ENCODE data around the gene MAB21L4.
A peak's percentile ranks its signal among the peaks of the same experiment; 100 is the strongest.

The MAB21L4 gene

GRCh38 chr2:240898108-240898730, 2.3 kb upstream of the MAB21L4 start:
- no peak for DNase-seq (ENCODE audit: extremely low read depth in 1 of 2, low read depth in 1 of 2)

- no peak for DNase-seq (ENCODE audit: extremely low read depth in 1 of 2, low read depth in 1 of 2)
These were observed 1.1 kb upstream of the MAB21L4 start for GRCh38 chr2:240896871-240897692.

DNA sequence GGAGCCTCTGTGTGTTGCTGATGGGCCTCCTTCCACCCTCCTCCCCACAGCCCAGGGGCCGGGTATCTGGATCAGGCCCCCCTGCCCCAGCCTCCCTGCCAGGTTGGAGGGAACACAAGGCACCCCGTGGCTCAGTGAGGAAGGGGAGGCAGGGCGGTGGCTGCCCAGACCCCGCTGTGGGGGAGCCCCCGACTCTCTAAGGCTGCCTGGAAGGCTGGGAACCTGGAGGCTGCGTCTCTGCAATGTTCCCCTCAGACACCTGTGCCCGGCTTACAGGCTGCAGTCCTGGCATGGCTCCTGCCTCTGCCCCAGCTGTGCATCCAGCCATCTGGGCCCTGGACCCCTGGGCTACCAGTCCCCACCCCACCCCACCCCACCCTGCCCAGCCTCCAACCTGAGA, 438 bp upstream of the MAB21L4 start:
- no peak for DNase-seq (ENCODE audit: extremely low read depth in 1 of 2, low read depth in 1 of 2)

DNA sequence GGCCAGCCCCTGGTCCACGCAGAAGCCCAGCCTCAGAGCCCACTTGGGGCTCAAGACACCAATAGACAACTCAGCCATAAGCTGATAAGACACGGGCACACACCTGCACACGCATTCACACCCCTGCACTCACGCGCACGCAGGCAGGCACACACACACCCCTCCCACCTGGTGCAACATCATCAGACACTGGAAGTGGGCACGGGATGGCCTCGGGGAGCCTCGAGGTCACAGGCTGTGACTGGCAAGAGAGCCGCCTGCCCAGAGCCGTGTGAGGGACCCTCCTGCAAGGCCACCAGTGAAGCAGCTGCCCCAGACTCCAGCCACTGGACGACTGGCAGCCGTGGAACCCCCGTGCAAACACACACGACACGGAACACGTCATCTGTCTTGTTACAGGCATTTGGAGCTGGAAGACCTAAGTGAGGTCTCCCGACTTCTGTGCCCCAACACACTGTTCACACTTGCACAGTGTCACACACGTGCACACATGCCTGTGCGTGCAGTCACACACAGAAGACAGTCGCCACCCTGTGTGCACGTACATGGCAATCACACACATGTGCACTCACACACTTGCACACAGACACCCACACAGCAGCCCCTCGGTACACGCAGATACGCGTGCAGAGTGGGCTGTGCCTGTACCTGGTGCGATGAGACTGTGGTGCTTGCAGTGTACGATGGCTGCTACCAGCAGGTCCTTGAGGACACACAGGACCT, 959 bp downstream of the MAB21L4 start:
- DNase-seq (ENCODE audit: extremely low read depth in 1 of 2, low read depth in 1 of 2): no peak

- DNase-seq (ENCODE audit: extremely low read depth in 1 of 2, low read depth in 1 of 2): no peak
These were observed 1.9 kb downstream of the MAB21L4 start for GRCh38 chr2:240894006-240894405.

GRCh38 chr2:240893363-240893844, 2.6 kb downstream of the MAB21L4 start:
- DNase-seq (ENCODE audit: extremely low read depth in 1 of 2, low read depth in 1 of 2): peak in 1 of 2 donors; percentile 20

- no peak for DNase-seq (ENCODE audit: extremely low read depth in 1 of 2, low read depth in 1 of 2)
These were observed 3.0 kb downstream of the MAB21L4 start for GRCh38 chr2:240892925-240893324.

DNA sequence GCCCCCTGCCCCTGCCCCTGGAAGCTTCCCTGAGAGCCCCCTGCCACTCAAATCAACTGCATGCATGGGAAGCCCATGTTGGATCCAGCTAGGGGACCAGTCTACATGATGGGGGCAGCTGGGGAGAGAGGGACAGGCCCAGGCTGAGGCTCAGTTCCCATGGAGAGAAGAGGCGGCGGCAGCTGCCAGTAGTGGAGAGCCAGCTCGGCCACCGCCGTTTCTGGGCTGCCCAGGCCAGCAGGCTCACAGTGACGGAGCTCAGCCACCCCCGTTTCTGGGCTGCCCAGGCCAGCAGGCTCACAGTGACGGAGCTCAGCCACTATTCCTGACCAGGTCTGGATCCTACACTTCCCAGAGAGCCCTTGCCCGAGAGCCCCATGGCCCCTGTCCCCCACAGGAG, 3.6 kb downstream of the MAB21L4 start:
- DNase-seq (ENCODE audit: extremely low read depth in 1 of 2, low read depth in 1 of 2): no peak

DNA sequence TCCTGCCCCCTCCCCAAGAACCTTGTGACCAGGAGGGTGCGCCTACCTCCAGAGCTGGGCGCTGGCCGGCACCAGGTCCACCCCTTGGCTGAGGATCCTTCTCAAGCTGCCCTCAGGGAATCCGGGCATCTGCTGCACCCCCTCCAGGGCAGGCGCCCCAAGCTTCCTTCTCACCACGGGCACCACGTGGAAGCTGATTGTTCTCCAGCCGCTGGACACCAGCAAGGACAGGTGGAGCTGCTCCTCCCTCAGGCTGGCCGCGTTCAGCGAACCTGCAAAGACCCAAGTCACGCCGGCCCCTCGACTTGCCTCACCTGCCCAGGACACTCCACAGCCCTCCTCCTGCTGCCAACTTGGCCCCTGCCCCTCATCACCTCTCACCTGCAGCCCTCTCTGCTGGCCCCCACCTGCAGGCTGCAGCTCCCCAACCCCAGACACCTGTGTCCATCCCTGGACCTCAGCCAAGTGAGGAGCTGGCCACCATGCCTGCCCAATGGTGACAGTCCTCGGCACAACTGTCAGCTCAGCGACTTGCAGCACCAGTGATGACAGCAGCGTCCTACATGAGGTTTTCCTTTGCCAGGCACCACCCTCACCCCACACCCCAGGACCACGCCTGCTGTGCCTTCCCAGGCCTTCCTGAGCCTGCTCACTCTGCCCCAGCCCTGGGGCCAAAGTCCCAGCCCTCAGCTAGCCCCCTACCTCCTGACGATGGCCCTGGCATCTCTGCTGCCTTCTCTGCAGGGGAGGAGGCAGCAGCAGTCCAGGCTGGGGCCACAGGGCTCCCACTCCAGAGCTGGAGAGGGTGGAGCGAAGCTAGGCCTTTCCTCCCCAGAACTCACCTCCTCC, 4.2 kb downstream of the MAB21L4 start:
- no peak for DNase-seq (ENCODE audit: extremely low read depth in 1 of 2, low read depth in 1 of 2)

- DNase-seq (ENCODE audit: extremely low read depth in 1 of 2, low read depth in 1 of 2): no peak
These were observed 5.3 kb downstream of the MAB21L4 start for GRCh38 chr2:240890691-240891090.

DNA sequence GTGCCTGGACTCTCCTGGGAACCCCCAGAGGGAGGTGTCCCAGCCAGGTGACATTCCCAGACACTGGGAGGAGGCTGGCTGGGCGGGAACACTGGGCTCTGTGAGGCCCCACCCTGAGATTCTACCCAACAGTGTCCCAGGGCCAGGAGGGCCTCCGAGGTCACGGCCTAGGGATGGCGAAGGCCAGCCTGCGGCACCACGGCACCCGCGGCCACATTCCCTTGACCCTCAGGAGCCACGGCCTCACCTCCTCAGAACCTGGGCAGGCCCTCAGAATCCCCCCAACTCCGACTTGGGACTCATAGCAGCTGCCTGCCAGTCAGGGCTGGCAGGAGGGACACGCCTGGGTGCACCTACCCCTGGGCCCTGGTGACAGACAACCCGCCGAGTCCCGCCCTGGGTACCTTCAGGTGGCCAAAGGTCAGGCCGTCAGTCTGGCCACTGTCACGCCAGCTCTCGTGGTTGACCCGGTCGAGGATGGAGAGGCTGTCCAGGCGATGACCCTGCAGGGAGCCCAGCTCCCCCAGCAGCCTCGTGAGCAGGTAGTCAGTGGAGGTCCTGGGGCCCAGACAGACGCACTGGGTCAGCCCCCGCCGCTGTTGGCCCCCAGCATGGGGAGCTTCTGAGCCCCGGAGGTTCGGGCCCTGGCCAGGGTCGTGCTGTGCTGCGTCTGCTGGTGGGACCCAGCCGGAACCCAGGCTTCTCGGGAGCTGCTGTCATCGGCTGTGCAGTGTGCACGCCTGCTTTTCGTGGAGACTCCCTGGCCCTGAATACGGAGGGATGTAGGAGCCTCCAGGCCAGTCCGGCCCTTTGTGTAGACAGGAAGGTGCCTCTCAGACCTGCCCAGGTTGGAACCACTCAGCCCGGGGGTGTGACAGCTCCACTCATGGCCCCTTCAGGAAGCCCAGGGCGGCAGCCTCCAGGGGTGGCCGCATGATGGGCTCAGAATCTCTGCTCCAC, 6.1 kb downstream of the MAB21L4 start:
- no peak for DNase-seq (ENCODE audit: extremely low read depth in 1 of 2, low read depth in 1 of 2)

DNA sequence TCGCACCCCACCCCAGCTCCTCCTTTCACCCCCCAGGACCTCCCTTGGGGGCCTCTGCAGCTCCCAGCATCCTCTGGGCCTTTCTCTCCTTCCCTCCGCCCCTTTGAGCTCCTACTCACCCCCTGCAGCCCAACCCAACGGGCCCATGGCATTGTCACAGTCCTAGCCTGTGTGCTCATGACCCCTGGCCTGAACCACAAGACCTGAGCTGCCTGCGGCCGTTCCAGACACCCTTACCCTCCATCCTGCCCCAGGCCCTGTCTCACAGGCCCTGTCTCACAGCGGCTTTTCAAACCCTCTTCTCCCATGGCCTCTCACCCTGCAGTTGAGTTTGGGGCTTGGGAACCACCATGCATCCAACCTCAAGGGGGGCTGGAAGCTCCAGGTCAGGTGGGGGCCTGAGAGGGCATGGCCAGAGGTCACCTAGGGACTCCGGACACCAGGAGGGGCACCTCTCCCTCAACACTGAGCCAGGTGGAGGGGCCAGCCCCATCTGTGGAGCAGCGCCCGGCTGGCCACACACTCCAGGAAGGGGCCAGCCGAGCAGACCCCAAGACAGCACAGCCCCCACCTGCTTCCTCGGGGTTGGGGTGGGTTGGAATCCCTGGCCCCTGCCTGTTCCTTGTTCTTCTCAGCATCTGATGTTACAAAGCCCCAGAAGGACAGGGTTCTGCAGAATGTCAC, 6.9 kb downstream of the MAB21L4 start:
- DNase-seq (ENCODE audit: extremely low read depth in 1 of 2, low read depth in 1 of 2): no peak

DNA sequence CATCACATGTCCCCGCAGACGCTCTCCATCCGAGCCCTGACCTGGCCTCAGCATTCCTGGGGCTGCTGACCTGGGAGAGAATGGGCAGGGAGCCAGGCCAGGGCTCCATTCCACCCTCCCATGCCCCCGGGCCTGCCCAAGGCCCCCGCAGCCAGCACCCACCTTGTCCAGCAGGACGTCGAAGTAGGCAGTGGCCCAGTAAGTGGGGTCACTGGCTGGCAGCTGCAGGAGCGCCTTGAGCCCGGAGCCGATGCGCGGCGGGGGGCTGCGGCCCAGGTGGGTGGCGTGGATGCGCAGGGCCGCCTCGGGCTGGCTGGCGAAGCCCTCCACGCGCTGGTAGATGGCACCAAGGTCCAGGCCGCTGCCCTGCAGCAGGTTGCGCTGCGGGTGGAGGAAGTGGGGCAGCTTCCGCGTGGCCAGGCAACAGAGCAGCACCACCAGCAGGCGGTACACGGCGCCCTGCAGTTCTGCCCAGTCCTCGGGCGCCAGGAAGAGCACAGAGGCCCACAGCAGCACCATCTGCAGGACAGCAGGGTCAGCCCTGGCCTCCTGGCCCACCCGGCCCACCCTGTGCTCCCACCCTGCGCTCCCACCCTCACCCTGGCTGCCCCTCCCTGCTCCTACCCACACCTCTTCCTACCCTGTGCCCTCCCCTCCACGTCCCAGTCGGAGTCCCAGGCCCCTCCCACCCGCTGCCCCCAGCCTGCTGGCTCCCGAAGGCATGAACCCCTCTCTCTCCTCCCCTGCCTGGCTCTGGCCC, 7.6 kb downstream of the MAB21L4 start:
- no peak for DNase-seq (ENCODE audit: extremely low read depth in 1 of 2, low read depth in 1 of 2)

DNA sequence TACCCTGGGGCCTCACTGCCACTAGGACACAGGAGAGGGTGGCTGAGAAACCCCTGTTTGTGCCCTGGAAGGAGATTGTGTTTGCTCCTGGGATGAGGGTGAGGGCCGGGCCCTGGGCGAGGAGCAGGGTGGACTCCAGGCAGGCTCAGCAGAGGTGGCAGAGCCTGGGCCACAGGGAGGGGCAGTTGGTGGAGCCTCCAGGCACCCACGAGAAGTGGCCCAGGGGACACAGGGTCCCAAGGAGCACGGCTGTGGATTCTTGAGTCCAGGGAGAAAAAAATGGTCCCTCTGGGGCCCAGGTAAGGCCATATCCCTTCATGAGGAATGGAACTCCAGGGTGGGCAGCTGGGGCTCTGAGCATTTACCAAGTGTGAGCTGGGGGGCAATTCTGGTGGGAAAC, 8.3 kb downstream of the MAB21L4 start:
- no peak for DNase-seq (ENCODE audit: extremely low read depth in 1 of 2, low read depth in 1 of 2)

- no peak for DNase-seq (ENCODE audit: extremely low read depth in 1 of 2, low read depth in 1 of 2)
These were observed 9.0 kb downstream of the MAB21L4 start for GRCh38 chr2:240886678-240887609.

DNA sequence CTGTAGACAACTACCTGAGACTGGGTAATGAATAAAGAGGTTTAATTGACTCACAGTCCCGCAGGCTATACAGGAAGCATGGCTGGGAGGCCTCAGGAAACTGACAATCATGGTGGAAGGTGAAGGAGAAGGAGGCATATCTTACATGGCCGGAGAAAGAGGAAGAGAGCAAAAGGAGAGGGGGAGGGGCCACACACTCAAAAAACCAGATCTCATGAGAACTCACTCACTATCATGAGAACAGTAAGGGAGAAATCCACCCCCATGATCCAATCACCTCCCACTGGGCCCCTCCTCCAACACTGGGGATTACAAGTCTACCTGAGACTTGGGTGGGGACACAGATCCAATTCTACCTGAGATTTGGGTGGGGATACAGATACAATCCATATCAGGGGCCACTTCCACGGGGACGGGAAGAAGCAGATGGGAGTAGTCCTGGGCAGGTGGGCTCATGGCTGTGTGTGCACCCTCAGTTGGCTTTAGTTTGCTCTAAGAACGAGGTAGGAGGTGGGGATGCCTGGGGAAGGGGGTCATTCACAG, 9.9 kb downstream of the MAB21L4 start:
- DNase-seq (ENCODE audit: extremely low read depth in 1 of 2, low read depth in 1 of 2): no peak

- no peak for DNase-seq (ENCODE audit: extremely low read depth in 1 of 2, low read depth in 1 of 2)
These were observed 10.4 kb downstream of the MAB21L4 start for GRCh38 chr2:240885566-240885965.
